ENCODE measurements around the gene PRDM10.

DNA sequence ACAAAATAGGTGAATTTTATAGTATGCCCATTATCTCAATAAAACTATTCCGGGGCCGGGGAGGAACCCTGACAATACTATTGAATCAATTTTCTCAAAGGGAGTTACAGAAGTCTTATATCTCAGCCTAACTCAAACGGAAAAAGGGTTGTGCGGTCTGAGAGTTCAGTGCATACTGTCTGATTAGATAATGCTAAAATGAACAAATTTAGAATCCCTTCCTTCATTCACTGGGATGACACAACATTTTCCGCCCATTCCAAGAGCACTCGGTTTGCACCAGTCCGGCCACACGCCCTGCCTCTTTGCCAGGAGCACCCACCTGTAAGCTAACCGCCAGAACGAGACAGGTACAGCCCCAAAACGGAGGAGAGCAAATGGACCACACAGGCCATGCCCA is 57.3 kb downstream of the PRDM10 start:
- no peak for TF ChIP-seq POLR2AphosphoS5 (IDR thresholded peaks at IDR 0.05)
- no peak for TF ChIP-seq CTCF (IDR thresholded peaks at IDR 0.05; ENCODE audit: poor library complexity, severe bottlenecking)
- TF ChIP-seq REST (IDR thresholded peaks at IDR 0.05; ENCODE audit: borderline replicate concordance), result no peak
- no peak for TF ChIP-seq EP300 (conservative IDR thresholded peaks at IDR 0.05; ENCODE audit: poor library complexity, severe bottlenecking)
- TF ChIP-seq TAF1 (IDR thresholded peaks at IDR 0.05; ENCODE audit: low read depth), result no peak
- TF ChIP-seq RAD21 (conservative IDR thresholded peaks at IDR 0.05), result no peak
- TF ChIP-seq EZH2 (IDR thresholded peaks at IDR 0.05; ENCODE audit: borderline replicate concordance, insufficient read depth, low read length, poor library complexity, severe bottlenecking), result no peak
